AG10803 (cell line): ENCODE measurements around the gene PRDM1.
"Not testable (repeated sequence)": the region's sequence is repeated elsewhere in the genome, so short reads cannot be mapped to it uniquely, and the experiment has no call there.

ENCODE experiments used
- DNase-seq: peaks from one replicate; pipeline ENCODE4 v3.0.0; 2010; ENCODE audit warnings: low read depth
- H3K4me3 ChIP-seq: 2 replicates; pipeline ENCODE4 v1.5.1; 2011; ENCODE audit warnings: mild to moderate bottlenecking, low read length, control low read depth
- CTCF ChIP-seq: conservative IDR thresholded peaks from 2 replicates; pipeline ENCODE4 v1.5.1; 2011; ENCODE audit warnings: mild to moderate bottlenecking, low read length, control low read depth, inconsistent platforms

The PRDM1 gene

GRCh38 chr6:106143665-106144064 lies 57.5 kb downstream of the PRDM1 start:
- DNase-seq, result no peak
- no peak overlapping the region for H3K4me3 ChIP-seq
- TF ChIP-seq CTCF, result no peak

GRCh38 chr6:106145144-106145543 lies 59.0 kb downstream of the PRDM1 start:
- no peak for DNase-seq
- TF ChIP-seq CTCF, result no peak
- no peak overlapping the region for H3K4me3 ChIP-seq

GRCh38 chr6:106145741-106146227 lies 59.6 kb downstream of the PRDM1 start:
- no peak overlapping the region for H3K4me3 ChIP-seq
- DNase-seq, result no peak
- no peak for TF ChIP-seq CTCF

GRCh38 chr6:106146852-106147351 lies 60.8 kb downstream of the PRDM1 start:
- no peak overlapping the region for H3K4me3 ChIP-seq
- DNase-seq, result no peak
- no peak for TF ChIP-seq CTCF

DNA sequence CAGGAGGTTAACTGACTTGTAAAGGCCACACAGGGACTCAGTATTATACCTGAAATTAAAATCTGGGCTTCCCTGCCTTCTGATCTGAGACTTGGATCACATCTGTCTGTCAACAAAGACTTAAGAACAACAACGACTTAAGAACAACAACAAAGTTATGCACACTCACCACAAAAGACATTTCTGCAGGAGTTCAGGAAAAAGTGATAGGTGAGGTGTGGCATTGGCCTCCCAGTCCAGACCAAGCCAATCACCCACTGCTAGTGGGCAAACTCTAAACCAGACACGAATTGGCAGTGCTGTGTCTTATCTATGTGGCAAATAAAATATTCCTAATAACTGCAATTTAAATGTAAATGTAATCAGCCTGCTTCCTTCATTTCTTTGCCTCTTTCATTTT lies 61.3 kb downstream of the PRDM1 start:
- H3K4me3 ChIP-seq, result no peak overlapping the region
- no peak for TF ChIP-seq CTCF
- DNase-seq, result no peak

DNA sequence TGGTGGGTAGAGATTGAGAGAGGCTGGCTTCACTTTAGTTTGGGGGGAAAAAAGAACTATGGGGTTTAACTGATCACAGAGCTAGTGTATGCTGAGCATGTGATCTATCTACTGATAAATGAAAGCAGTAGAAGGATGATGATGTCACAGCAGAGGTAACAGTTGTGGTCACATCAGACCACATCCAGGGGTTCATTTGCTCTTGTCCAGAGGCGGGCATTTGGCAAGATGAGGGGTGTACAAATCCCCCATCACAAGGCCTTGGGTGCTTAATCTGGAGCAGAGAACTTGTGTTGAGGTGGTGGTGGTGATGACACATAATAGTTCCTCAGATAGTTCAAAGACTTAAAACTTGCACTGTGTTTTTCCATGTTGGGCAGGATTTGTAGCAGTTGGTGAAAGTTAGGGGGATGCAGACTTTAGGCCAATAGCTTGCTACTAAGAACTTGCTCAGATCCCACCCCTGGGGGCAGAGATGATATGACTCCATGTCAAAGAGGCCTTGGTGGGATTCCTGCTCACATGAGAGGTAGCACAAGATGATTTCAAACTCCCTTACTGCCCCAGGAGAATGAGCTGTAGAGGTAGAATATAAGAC lies 63.4 kb downstream of the PRDM1 start:
- TF ChIP-seq CTCF, result no peak
- no peak for DNase-seq
- no peak overlapping the region for H3K4me3 ChIP-seq

- not testable (repeated sequence) for H3K4me3 ChIP-seq
Measured at GRCh38 chr6:106152476-106152875, 66.3 kb downstream of the PRDM1 start.

More at GRCh38 chr6:106152476-106152875, 66.3 kb downstream of the PRDM1 start:
- DNase-seq, result not testable (repeated sequence)
